WTC11 (cell line): ENCODE results near the gene SRRT.

Experiments used
- TCF7 ChIP-seq: sonication (generic); formaldehyde crosslinking; IDR thresholded peaks from 2 replicates; pipeline ENCODE4 v1.8.0; 2022; ENCODE audit warnings: mild to moderate bottlenecking, low read depth, missing genetic modification reagents, moderate library complexity
- ZNF232 ChIP-seq: sonication (generic); formaldehyde crosslinking; IDR thresholded peaks from 2 replicates; pipeline ENCODE4 v1.8.0; 2022; ENCODE audit warnings: mild to moderate bottlenecking, missing genetic modification reagents
- ZNF317 ChIP-seq: sonication (generic); formaldehyde crosslinking; IDR thresholded peaks from 2 replicates; pipeline ENCODE4 v1.8.1; 2023; ENCODE audit warnings: low read depth, mild to moderate bottlenecking, moderate library complexity, missing genetic modification reagents, borderline replicate concordance
- TF ChIP-seq, protein P1 (sequence below): fragments of 200-600 bp; IDR thresholded peaks from 2 replicates; pipeline ENCODE4 v1.8.0; 2022; ENCODE audit warnings: antibody characterized with exemption
- TF ChIP-seq, protein P2 (sequence below): sonication (generic); formaldehyde crosslinking; IDR thresholded peaks from 2 replicates; pipeline ENCODE4 v1.8.1; 2022; ENCODE audit warnings: low read depth, missing genetic modification reagents, borderline replicate concordance
- TF ChIP-seq, protein P3 (sequence below): sonication (generic); formaldehyde crosslinking; IDR thresholded peaks from 2 replicates; pipeline ENCODE4 v1.8.1; 2023; ENCODE audit warnings: mild to moderate bottlenecking, moderate library complexity, missing genetic modification reagents

DNA sequence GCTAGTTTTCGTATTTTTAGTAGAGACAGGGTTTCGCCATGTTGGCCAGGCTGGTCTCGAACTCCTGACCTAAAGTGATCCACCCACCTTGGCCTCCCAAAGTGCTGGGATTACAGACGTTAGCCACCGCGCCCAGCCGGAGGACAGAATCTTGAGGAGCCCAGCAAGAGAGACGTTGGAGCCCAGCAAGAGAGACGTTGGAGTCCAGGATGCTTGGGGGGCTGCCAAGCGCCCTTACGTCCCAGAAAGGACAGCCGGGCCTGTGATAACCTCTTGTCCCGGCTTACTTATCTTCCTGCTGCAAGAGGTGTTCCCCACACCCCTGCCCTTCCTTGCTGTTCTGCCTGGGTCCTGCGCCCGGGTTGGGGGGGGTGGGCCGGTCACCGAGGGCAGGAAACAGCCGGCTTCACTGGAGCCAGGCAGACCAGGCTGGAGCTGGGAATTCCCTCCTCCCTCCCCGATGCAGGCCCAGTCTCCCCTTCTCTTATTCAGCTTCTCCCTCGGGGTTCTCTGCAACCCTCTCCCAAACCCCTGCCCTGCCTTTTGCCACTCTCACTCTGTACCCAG lies 45.7 kb upstream of the SRRT start:
- TF ChIP-seq, protein P1, sequence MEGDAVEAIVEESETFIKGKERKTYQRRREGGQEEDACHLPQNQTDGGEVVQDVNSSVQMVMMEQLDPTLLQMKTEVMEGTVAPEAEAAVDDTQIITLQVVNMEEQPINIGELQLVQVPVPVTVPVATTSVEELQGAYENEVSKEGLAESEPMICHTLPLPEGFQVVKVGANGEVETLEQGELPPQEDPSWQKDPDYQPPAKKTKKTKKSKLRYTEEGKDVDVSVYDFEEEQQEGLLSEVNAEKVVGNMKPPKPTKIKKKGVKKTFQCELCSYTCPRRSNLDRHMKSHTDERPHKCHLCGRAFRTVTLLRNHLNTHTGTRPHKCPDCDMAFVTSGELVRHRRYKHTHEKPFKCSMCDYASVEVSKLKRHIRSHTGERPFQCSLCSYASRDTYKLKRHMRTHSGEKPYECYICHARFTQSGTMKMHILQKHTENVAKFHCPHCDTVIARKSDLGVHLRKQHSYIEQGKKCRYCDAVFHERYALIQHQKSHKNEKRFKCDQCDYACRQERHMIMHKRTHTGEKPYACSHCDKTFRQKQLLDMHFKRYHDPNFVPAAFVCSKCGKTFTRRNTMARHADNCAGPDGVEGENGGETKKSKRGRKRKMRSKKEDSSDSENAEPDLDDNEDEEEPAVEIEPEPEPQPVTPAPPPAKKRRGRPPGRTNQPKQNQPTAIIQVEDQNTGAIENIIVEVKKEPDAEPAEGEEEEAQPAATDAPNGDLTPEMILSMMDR: no peak
- TF ChIP-seq, protein P2, sequence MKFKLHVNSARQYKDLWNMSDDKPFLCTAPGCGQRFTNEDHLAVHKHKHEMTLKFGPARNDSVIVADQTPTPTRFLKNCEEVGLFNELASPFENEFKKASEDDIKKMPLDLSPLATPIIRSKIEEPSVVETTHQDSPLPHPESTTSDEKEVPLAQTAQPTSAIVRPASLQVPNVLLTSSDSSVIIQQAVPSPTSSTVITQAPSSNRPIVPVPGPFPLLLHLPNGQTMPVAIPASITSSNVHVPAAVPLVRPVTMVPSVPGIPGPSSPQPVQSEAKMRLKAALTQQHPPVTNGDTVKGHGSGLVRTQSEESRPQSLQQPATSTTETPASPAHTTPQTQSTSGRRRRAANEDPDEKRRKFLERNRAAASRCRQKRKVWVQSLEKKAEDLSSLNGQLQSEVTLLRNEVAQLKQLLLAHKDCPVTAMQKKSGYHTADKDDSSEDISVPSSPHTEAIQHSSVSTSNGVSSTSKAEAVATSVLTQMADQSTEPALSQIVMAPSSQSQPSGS: no peak
- TF ChIP-seq ZNF232 (CRISPR knock-in tag): no peak
- TF ChIP-seq, protein P3, sequence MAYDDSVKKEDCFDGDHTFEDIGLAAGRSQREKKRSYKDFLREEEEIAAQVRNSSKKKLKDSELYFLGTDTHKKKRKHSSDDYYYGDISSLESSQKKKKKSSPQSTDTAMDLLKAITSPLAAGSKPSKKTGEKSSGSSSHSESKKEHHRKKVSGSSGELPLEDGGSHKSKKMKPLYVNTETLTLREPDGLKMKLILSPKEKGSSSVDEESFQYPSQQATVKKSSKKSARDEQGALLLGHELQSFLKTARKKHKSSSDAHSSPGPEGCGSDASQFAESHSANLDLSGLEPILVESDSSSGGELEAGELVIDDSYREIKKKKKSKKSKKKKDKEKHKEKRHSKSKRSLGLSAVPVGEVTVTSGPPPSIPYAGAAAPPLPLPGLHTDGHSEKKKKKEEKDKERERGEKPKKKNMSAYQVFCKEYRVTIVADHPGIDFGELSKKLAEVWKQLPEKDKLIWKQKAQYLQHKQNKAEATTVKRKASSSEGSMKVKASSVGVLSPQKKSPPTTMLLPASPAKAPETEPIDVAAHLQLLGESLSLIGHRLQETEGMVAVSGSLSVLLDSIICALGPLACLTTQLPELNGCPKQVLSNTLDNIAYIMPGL (CRISPR knock-in tag): no peak
- TF ChIP-seq ZNF317 (CRISPR knock-in tag): no peak
- TF ChIP-seq TCF7 (CRISPR knock-in tag): no peak
